PC-9 (cell line): ENCODE results near the gene UAP1L1. TPM values are rescaled to one million over a fixed set of nuclear protein-coding genes. Genes with fewer than 3 reads are reported as not detected.

Experiments used
- BruUV-seq: library from RNA; stranded (reverse); fragments of 400-500 nt; replicated peaks from 2 replicates; lab custom pipeline; 2021; lab: Mats Ljungman, UMichigan
- CTCF ChIA-PET: fragments of 300-600 bp; sonication (Branson Sonifier 250); formaldehyde crosslinking; loops from one replicate; lab custom pipeline; 2022; ENCODE audit warnings: antibody characterized with exemption; lab: Charles Lee
- POLR2A ChIA-PET: fragments of 300-600 bp; sonication (Branson Sonifier 250); formaldehyde crosslinking; loops from one replicate; lab custom pipeline; 2022; ENCODE audit warnings: antibody characterized with exemption; ENCODE audit not compliant: unreplicated experiment; lab: Charles Lee
- DNase-seq, 2 experiments: peaks; one replicate each; pipeline versions ENCODE4 v3.0.0 to v3.0.0-alpha.2; 2015 to 2022; ENCODE audit warnings: mixed read lengths in 1 of 2
- H2AFZ ChIP-seq: fragments of 200-600 bp; sonication (generic); 2 replicates; pipeline ENCODE4 v1.8.1; 2017; ENCODE audit warnings: antibody characterized with exemption
- H3F3A ChIP-seq: fragments of 200-600 bp; sonication (generic); 2 replicates; pipeline ENCODE4 v1.8.1; 2017; ENCODE audit warnings: antibody characterized with exemption, mild to moderate bottlenecking, low read depth; ENCODE audit not compliant: insufficient read depth
- H3K27ac ChIP-seq: fragments of 200-600 bp; sonication (generic); 2 replicates; pipeline ENCODE4 v1.6.1; 2016; ENCODE audit warnings: mixed run types
- H3K27me3 ChIP-seq: fragments of 200-600 bp; sonication (generic); 2 replicates; pipeline ENCODE4 v1.6.1; 2016; ENCODE audit warnings: low read depth, mixed run types; ENCODE audit not compliant: insufficient read depth
- H3K36me3 ChIP-seq: fragments of 200-600 bp; sonication (generic); 2 replicates; pipeline ENCODE4 v1.6.1; 2016; ENCODE audit warnings: low read depth, mixed run types
- H3K4me1 ChIP-seq: fragments of 200-600 bp; sonication (generic); replicated peaks from 2 replicates; pipeline ENCODE4 v1.6.1; 2016; ENCODE audit warnings: mixed run types; ENCODE audit not compliant: insufficient read depth
- H3K4me2 ChIP-seq: fragments of 200-600 bp; sonication (generic); 2 replicates; pipeline ENCODE4 v1.6.1; 2017; ENCODE audit warnings: mixed run types
- H3K4me3 ChIP-seq: fragments of 200-600 bp; sonication (generic); 2 replicates; pipeline ENCODE4 v1.6.1; 2016; ENCODE audit warnings: mixed run types
- H3K79me2 ChIP-seq: fragments of 200-600 bp; sonication (generic); 2 replicates; pipeline ENCODE4 v1.6.1; 2017; ENCODE audit warnings: low read depth, mixed run types
- H3K9me2 ChIP-seq: fragments of 200-600 bp; sonication (generic); 2 replicates; pipeline ENCODE4 v1.8.1; 2017; ENCODE audit warnings: mild to moderate bottlenecking; ENCODE audit not compliant: insufficient read depth
- H3K9me3 ChIP-seq: fragments of 200-600 bp; sonication (generic); 2 replicates; pipeline ENCODE4 v1.8.1; 2016; ENCODE audit warnings: low read depth; ENCODE audit not compliant: insufficient read depth
- H4K20me1 ChIP-seq: fragments of 200-600 bp; sonication (generic); 2 replicates; pipeline ENCODE4 v1.8.1; 2017; ENCODE audit not compliant: insufficient read depth
- CTCF ChIP-seq: fragments of 200-600 bp; sonication (generic); conservative IDR thresholded peaks from 2 replicates; pipeline ENCODE4 v1.6.1; 2017; ENCODE audit warnings: mixed run types, antibody characterized with exemption, mild to moderate bottlenecking, moderate library complexity
- EZH2 ChIP-seq: fragments of 200-600 bp; sonication (generic); IDR thresholded peaks from 2 replicates; pipeline ENCODE4 v1.8.0; 2017; ENCODE audit warnings: antibody characterized with exemption, low read depth
- intact Hi-C: fragments of 100-400 bp; cut with micrococcal nuclease; formaldehyde crosslinking; loops from one replicate; pipeline ENCODE4 v1.10.0; 2022; ENCODE audit not compliant: unreplicated experiment
- total RNA-seq: library from RNA; stranded (reverse); gene quantifications from 2 replicates; pipeline ENCODE4 v1.2.3, GENCODE V29; 2021

UAP1L1 gene
- total RNA-seq, 1 experiment from 2014 or later: 9.9 TPM

DNA sequence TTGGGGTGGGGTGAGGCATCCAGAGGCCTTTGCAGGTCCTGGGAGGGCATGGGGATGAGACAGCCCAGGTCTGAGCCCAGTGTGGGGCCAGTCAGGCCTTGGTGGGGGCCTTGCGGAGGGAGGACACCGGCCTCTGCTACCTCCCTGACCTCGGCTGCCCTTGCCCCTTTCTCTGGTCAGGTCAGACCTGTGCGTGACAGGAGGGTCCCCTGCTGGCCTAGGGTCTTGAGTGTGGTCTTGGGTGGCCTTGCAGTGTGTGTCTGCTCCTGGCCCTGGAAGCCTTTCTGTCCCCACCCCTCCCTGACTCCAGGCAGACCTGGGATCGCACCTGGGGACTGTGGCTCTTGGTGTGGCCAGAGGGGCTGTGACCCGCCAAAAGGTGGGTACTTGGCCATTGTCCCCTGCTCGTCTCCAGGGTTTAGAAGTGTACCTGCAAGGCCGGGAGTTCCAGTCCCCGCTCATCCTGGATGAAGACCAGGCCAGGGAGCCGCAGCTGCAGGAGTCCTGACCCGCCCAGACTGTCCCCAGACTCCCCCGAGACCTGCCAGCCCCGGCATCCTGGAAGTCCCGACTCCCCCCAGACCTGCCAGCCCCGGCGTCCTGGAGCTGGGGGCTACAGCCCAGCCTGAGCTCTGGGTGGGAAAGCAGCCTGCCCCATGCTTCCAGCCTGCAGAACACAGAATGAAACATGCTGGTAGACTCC lies 5.1 kb downstream of the UAP1L1 start:
- H3K27me3 ChIP-seq: no peaks in the 10 kb centered on the region
- no TSS peak for BruUV-seq
- H3K27ac ChIP-seq: no peak overlapping the region
- no peaks in the 10 kb centered on the region for H3K9me3 ChIP-seq
- H3K79me2 ChIP-seq: peaks cover 4% of the 10 kb centered on the region; the same call in 1 of the 2 replicates
- TF ChIP-seq EZH2: no peak
- TF ChIP-seq CTCF: no peak
- no peaks in the 10 kb centered on the region for H3K9me2 ChIP-seq
- intact Hi-C loops: no loop called here
- no peak overlapping the region for H3K4me3 ChIP-seq
- H3F3A ChIP-seq: peaks cover 28% of the 10 kb centered on the region
- no peak overlapping the region for H3K4me2 ChIP-seq
- ChIA-PET POLR2A (no interaction called here), CTCF (interaction anchor here (1.1 kb wide), 1 partner anchor 15 kb away, joined by 4 read pairs; no protein-coding TSS in a partner anchor)
- peak in 1 of 2 experiments; percentile 18 for DNase-seq
- no peak overlapping the region for H2AFZ ChIP-seq
- H3K4me1 ChIP-seq: peaks cover 29% of the 10 kb centered on the region
- no peaks in the 10 kb centered on the region for H3K36me3 ChIP-seq
- H4K20me1 ChIP-seq: no peaks in the 10 kb centered on the region

DNA sequence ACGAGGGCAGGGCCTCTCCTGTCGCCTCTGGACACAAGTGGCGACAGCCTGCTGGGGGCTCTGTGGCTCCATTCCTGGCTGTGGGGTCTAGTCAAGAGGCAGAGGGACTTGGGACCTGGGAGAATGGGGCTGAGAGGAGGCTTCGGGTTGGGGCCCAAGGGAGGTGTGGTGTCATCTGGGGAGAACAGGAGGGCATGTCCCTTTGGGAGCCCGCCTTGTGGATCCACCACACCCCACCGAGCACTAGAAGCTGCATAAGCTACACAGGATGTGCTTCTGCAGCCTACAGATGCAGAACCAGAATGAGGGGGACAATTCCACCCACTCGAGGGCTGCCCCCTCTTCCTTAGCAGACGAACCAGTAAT lies 5.6 kb downstream of the UAP1L1 start:
- Histone ChIP-seq H3K27ac (no peak overlapping the region), H3K4me1 (peaks cover 34% of the 10 kb centered on the region), H3K4me2 (peak overlapping the region; percentile 64), H3K9me2 (no peaks in the 10 kb centered on the region), H3K27me3 (no peaks in the 10 kb centered on the region), H3K4me3 (no peak overlapping the region), H2AFZ (no peak overlapping the region), H3K79me2 (peaks cover 10% of the 10 kb centered on the region), H4K20me1 (no peaks in the 10 kb centered on the region), H3F3A (peaks cover 28% of the 10 kb centered on the region), H3K9me3 (no peaks in the 10 kb centered on the region), H3K36me3 (no peaks in the 10 kb centered on the region)
- POLR2A ChIA-PET: no interaction called here
- TF ChIP-seq CTCF (no peak), EZH2 (no peak)
- peak in 1 of 2 experiments; percentile 30 for DNase-seq
- CTCF ChIA-PET: no interaction called here
- intact Hi-C loops: no loop called here
- no TSS peak for BruUV-seq

DNA sequence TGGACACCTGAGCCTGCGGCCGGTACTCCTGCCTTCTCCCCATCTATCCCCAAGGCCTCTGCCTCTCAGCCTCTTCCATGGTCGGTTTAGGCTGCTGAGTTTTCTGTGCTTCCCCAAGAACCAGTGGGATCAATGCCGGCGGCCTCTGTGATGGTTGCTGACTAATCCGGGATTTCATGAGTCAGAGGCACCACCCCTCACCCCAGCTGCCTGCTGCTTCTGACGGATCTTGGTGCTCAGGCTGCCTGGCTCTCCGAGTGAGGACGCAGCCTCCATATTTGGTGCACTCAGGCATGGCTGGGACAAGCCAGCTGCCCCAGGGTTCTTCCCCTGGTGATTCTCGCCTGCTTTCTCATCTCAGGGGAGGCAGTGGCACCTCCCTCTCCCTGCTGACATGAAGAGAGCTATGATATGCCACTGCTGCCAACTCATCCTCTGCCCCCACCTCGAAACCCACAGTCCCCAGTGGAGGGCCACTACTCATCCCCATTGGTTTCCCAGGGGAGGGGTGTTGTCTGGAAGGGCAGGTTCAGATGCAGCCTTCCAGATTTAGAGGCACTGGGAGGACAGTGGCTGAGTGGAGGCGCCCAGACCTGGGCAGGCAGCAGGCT lies 6.2 kb downstream of the UAP1L1 start:
- peaks cover 33% of the 10 kb centered on the region for H3F3A ChIP-seq
- H4K20me1 ChIP-seq: 0 out of 2 replicates have a peak, but pooled peaks cover 4% of the 10 kb centered on the region
- peaks cover 14% of the 10 kb centered on the region for H3K79me2 ChIP-seq
- no peaks in the 10 kb centered on the region for H3K36me3 ChIP-seq
- peak; percentile 87 for DNase-seq
- no peaks in the 10 kb centered on the region for H3K27me3 ChIP-seq
- H3K4me1 ChIP-seq: peaks cover 39% of the 10 kb centered on the region
- H3K9me3 ChIP-seq: no peaks in the 10 kb centered on the region
- CTCF ChIA-PET: no interaction called here
- H3K27ac ChIP-seq: peak overlapping the region; percentile 60
- H3K9me2 ChIP-seq: no peaks in the 10 kb centered on the region
- TF ChIP-seq EZH2: no peak
- no peak for TF ChIP-seq CTCF
- no peak overlapping the region for H2AFZ ChIP-seq
- H3K4me2 ChIP-seq: peak overlapping the region; percentile 64
- BruUV-seq: no TSS peak
- intact Hi-C loops: no loop called here
- H3K4me3 ChIP-seq: no peak overlapping the region; the same call in 1 of the 2 replicates
- POLR2A ChIA-PET: interaction anchor here (0.8 kb wide), 1 partner anchor 12 kb away, joined by 6 read pairs; no protein-coding TSS in a partner anchor
